GM23338 (cell line): ENCODE data around the gene HOXC9. TPM values are rescaled to one million over a fixed set of nuclear protein-coding genes. Genes with fewer than 3 reads are reported as not detected.

ENCODE experiments used
- ATAC-seq: fragments of 200-7000 bp; cut with Tn5 transposase; 3 replicates; pipeline ENCODE4 v1.9.1; 2020
- DNase-seq: peaks from one replicate; pipeline ENCODE4 v3.0.0-alpha.2; 2015; ENCODE audit warnings: low spot score
- H2AFZ ChIP-seq: fragments of 200-600 bp; sonication (generic); 2 replicates; pipeline ENCODE4 v1.8.0; 2016; ENCODE audit warnings: antibody characterized with exemption, mild to moderate bottlenecking, moderate library complexity
- H3F3A ChIP-seq: fragments of 200-600 bp; sonication (generic); replicated peaks from 2 replicates; pipeline ENCODE4 v1.8.0; 2017; ENCODE audit warnings: antibody characterized with exemption, mixed run types, low read depth
- H3K27ac ChIP-seq: fragments of 200-600 bp; sonication (generic); 2 replicates; pipeline ENCODE4 v1.6.1; 2016; ENCODE audit warnings: low read depth
- H3K27me3 ChIP-seq: fragments of 200-600 bp; sonication (generic); 2 replicates; pipeline ENCODE4 v1.8.0; 2016; ENCODE audit warnings: mild to moderate bottlenecking, mixed run types, moderate library complexity; ENCODE audit not compliant: insufficient read depth
- H3K36me3 ChIP-seq: fragments of 200-600 bp; sonication (generic); 2 replicates; pipeline ENCODE4 v1.8.0; 2016; ENCODE audit warnings: mild to moderate bottlenecking; ENCODE audit not compliant: insufficient read depth
- H3K4me1 ChIP-seq: fragments of 200-600 bp; sonication (generic); 2 replicates; pipeline ENCODE4 v1.8.0; 2016; ENCODE audit warnings: mild to moderate bottlenecking, moderate library complexity; ENCODE audit not compliant: insufficient read depth
- H3K4me2 ChIP-seq: fragments of 200-600 bp; sonication (generic); 2 replicates; pipeline ENCODE4 v1.7.1; 2017; ENCODE audit warnings: mixed run types
- H3K4me3 ChIP-seq: fragments of 200-600 bp; sonication (generic); 2 replicates; pipeline ENCODE4 v1.6.1; 2016; ENCODE audit warnings: mixed run types
- H3K79me2 ChIP-seq: fragments of 200-600 bp; sonication (generic); replicated peaks from 2 replicates; pipeline ENCODE4 v1.8.0; 2017; ENCODE audit warnings: mild to moderate bottlenecking; ENCODE audit not compliant: insufficient read depth
- H3K9me2 ChIP-seq: fragments of 200-600 bp; sonication (generic); 2 replicates; pipeline ENCODE4 v1.8.0; 2017; ENCODE audit not compliant: insufficient read depth
- H4K20me1 ChIP-seq: fragments of 200-600 bp; sonication (generic); replicated peaks from 2 replicates; pipeline ENCODE4 v1.8.0; 2017; ENCODE audit warnings: mild to moderate bottlenecking; ENCODE audit not compliant: insufficient read depth
- H3K27ac Mint-ChIP-seq: 2 replicates; pipeline ENCODE4 v1.8.0; 2020; ENCODE audit warnings: inconsistent platforms, mild to moderate bottlenecking, moderate library complexity, mixed read lengths
- H3K27me3 Mint-ChIP-seq: 3 replicates; pipeline ENCODE4 v1.8.0; 2022; ENCODE audit warnings: low read depth, mild to moderate bottlenecking, moderate library complexity, mixed read lengths, inconsistent platforms; ENCODE audit not compliant: insufficient read depth, poor library complexity
- H3K36me3 Mint-ChIP-seq: 3 replicates; pipeline ENCODE4 v1.8.0; 2021; ENCODE audit warnings: low read depth, mild to moderate bottlenecking, inconsistent platforms, moderate library complexity, mixed read lengths
- H3K4me1 Mint-ChIP-seq: 3 replicates; pipeline ENCODE4 v1.8.0; 2020; ENCODE audit warnings: mild to moderate bottlenecking, inconsistent platforms, mixed read lengths
- H3K4me3 Mint-ChIP-seq: 3 replicates; pipeline ENCODE4 v1.8.0; 2021; ENCODE audit warnings: moderate library complexity, mild to moderate bottlenecking, inconsistent platforms, mixed read lengths
- H3K9me3 Mint-ChIP-seq: 3 replicates; pipeline ENCODE4 v1.8.0; 2020; ENCODE audit warnings: moderate library complexity, mild to moderate bottlenecking, inconsistent platforms, mixed read lengths
- EZH2 ChIP-seq: fragments of 200-600 bp; sonication (generic); IDR thresholded peaks from one replicate; pipeline ENCODE4 v1.8.0; 2017; ENCODE audit warnings: antibody characterized with exemption, mild to moderate bottlenecking, low read depth; ENCODE audit not compliant: unreplicated experiment
- EZH2phosphoT487 ChIP-seq: fragments of 200-600 bp; sonication (generic); IDR thresholded peaks from one replicate; pipeline ENCODE4 v1.8.1; 2018; ENCODE audit warnings: antibody characterized with exemption; ENCODE audit not compliant: unreplicated experiment
- ZNF331 ChIP-seq: fragments of 250-450 bp; sonication (Bioruptor Pico); IDR thresholded peaks from 2 replicates; pipeline ENCODE4 v1.5.0; 2020; ENCODE audit warnings: low read depth, mild to moderate bottlenecking, moderate library complexity
- polyA plus RNA-seq: library from polyadenylated mRNA; unstranded; fragments of >200 nt; fragmentation: Nextera tagmentation; extraction: Ambion mirVana; gene quantifications from 2 replicates; pipeline ENCODE4 v1.2.1, GENCODE V29; 2016
- total RNA-seq: library from RNA; depleted of rRNA; stranded (reverse); fragments of >200 nt; shearing (Covaris generic); gene quantifications from 2 replicates; pipeline ENCODE4 v1.2.3, GENCODE V29; 2014
- TF ChIP-seq, protein P1 (sequence below): fragments of 250-450 bp; sonication (Bioruptor Pico); IDR thresholded peaks from 2 replicates; pipeline ENCODE4 v1.5.0; 2020; ENCODE audit warnings: mild to moderate bottlenecking, moderate library complexity

Gene HOXC9
- total and polyA plus RNA-seq, 2 experiments from 2014 or later = not detected

DNA sequence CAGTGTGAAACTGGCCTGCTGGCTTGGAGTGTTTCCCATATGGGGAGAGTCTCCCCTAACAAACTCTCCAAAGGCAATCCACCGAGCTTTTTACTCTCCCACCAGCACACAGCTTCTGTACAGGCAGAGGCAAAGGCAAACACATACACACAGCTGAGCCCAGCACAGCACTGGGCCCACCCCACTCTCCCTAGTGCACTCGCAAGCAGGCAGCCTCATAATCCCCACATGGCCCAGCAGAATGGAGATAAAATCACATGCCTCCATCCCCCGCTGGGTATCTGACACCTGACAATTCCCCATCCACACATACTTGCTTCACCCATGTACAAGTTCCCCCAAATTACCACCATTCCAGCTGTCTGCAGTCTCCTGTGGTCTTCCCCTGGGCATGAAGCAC, 41.8 kb upstream of the HOXC9 start (continued):
- TF ChIP-seq, protein P1, sequence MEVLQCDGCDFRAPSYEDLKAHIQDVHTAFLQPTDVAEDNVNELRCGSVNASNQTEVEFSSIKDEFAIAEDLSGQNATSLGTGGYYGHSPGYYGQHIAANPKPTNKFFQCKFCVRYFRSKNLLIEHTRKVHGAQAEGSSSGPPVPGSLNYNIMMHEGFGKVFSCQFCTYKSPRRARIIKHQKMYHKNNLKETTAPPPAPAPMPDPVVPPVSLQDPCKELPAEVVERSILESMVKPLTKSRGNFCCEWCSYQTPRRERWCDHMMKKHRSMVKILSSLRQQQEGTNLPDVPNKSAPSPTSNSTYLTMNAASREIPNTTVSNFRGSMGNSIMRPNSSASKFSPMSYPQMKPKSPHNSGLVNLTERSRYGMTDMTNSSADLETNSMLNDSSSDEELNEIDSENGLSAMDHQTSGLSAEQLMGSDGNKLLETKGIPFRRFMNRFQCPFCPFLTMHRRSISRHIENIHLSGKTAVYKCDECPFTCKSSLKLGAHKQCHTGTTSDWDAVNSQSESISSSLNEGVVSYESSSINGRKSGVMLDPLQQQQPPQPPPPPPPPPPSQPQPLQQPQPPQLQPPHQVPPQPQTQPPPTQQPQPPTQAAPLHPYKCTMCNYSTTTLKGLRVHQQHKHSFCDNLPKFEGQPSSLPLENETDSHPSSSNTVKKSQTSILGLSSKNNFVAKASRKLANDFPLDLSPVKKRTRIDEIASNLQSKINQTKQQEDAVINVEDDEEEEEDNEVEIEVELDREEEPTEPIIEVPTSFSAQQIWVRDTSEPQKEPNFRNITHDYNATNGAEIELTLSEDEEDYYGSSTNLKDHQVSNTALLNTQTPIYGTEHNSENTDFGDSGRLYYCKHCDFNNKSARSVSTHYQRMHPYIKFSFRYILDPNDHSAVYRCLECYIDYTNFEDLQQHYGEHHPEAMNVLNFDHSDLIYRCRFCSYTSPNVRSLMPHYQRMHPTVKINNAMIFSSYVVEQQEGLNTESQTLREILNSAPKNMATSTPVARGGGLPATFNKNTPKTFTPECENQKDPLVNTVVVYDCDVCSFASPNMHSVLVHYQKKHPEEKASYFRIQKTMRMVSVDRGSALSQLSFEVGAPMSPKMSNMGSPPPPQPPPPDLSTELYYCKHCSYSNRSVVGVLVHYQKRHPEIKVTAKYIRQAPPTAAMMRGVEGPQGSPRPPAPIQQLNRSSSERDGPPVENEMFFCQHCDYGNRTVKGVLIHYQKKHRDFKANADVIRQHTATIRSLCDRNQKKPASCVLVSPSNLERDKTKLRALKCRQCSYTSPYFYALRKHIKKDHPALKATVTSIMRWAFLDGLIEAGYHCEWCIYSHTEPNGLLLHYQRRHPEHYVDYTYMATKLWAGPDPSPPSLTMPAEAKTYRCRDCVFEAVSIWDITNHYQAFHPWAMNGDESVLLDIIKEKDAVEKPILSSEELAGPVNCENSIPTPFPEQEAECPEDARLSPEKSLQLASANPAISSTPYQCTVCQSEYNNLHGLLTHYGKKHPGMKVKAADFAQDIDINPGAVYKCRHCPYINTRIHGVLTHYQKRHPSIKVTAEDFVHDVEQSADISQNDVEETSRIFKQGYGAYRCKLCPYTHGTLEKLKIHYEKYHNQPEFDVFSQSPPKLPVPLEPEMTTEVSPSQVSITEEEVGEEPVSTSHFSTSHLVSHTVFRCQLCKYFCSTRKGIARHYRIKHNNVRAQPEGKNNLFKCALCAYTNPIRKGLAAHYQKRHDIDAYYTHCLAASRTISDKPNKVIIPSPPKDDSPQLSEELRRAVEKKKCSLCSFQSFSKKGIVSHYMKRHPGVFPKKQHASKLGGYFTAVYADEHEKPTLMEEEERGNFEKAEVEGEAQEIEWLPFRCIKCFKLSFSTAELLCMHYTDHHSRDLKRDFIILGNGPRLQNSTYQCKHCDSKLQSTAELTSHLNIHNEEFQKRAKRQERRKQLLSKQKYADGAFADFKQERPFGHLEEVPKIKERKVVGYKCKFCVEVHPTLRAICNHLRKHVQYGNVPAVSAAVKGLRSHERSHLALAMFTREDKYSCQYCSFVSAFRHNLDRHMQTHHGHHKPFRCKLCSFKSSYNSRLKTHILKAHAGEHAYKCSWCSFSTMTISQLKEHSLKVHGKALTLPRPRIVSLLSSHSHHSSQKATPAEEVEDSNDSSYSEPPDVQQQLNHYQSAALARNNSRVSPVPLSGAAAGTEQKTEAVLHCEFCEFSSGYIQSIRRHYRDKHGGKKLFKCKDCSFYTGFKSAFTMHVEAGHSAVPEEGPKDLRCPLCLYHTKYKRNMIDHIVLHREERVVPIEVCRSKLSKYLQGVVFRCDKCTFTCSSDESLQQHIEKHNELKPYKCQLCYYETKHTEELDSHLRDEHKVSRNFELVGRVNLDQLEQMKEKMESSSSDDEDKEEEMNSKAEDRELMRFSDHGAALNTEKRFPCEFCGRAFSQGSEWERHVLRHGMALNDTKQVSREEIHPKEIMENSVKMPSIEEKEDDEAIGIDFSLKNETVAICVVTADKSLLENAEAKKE = no peak
- TF ChIP-seq ZNF331 (CRISPR knock-in tag) = no peak

DNA sequence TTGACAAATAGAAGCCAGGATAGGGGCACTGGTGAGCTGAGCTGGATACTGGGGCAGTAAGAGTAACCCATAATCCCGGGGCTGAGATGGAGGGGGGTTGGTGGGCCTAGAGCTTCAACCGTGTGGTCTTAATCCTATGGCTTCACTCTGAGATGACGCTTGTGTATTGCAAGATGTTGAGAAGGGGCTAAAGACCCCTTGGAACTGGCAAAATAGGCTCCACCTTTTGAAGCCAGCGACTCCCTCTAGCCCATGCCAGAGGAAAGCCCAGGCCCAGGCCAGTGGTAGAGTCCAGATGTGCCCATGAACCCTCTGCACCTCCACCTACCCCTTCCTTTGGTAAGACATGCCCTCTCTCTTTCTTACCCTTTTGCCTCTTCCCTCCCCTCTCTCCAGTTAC, 40.6 kb upstream of the HOXC9 start:
- H3K36me3 ChIP-seq = no peaks in the 10 kb centered on the region; the same call in 1 of the 2 replicates
- H3K9me2 ChIP-seq = no peaks in the 10 kb centered on the region
- H3K79me2 ChIP-seq = no peaks in the 10 kb centered on the region
- H4K20me1 ChIP-seq = peaks cover 50% of the 10 kb centered on the region
- Mint-ChIP-seq H3K4me3 (no peak overlapping the region), H3K4me1 (peaks cover 20% of the 10 kb centered on the region), H3K9me3 (peaks cover 3% of the 10 kb centered on the region), H3K27ac (no peak overlapping the region), H3K36me3 (no peaks in the 10 kb centered on the region; the same call in 2 of the 3 replicates), H3K27me3 (peaks cover 98% of the 10 kb centered on the region)
- no peak overlapping the region for H3K4me3 ChIP-seq
- no peak for DNase-seq
- H3F3A ChIP-seq = peaks cover 43% of the 10 kb centered on the region
- H3K27ac ChIP-seq = no peak overlapping the region
- TF ChIP-seq EZH2phosphoT487 = peak; percentile 36
- no peak for TF ChIP-seq EZH2
- peaks cover 100% of the 10 kb centered on the region for H3K27me3 ChIP-seq
- H3K4me1 ChIP-seq = peaks cover 12% of the 10 kb centered on the region
- no peak for ATAC-seq
- no peak overlapping the region for H3K4me2 ChIP-seq
- H2AFZ ChIP-seq = no peak overlapping the region
